Cardiac fibroblast (primary cell): ENCODE measurements around the gene ANKLE2.

Source experiments
- DNase-seq, 2 donors: peaks; one replicate each; pipeline versions ENCODE4 v3.0.0 to v3.0.0-alpha.2; 2010; ENCODE audit warnings: low read depth in 2 of 2
- H3K4me3 ChIP-seq, 2 donors: replicated peaks in 1 of 2; 1 replicate in 1 of 2; 2 replicates in 1 of 2; pipeline ENCODE4 v1.5.1; 2011; ENCODE audit warnings: low read depth in 2 of 2, low read length in 2 of 2, mild to moderate bottlenecking in 2 of 2, moderate library complexity in 1 of 2
- TF ChIP-seq, protein P1 (sequence below): IDR thresholded peaks from one replicate; pipeline ENCODE4 v1.5.1; 2011; ENCODE audit warnings: low read depth, mild to moderate bottlenecking, low read length, inconsistent platforms

Gene ANKLE2

DNA sequence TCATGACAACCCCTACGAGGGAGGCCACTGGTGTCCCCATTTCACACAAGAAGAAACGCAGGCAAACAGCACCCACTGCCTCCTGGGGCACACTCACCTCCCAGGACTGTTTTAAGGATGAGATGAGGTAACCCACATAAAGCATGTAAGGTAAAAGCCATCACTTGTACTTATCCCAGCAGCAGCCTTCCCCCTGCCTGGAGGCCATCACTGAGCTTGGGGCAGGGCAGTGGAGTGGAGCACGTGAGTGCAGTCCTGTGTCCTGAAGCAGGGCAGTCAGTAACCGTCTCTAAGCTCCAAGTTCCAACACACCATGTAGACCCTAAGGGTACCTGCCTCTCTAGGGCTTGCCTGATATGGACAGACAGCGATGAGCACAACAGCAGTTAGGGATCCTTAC is 76.2 kb downstream of the ANKLE2 start:
- H3K4me3 ChIP-seq, result no peak overlapping the region
- no peak for DNase-seq
- TF ChIP-seq, protein P1, sequence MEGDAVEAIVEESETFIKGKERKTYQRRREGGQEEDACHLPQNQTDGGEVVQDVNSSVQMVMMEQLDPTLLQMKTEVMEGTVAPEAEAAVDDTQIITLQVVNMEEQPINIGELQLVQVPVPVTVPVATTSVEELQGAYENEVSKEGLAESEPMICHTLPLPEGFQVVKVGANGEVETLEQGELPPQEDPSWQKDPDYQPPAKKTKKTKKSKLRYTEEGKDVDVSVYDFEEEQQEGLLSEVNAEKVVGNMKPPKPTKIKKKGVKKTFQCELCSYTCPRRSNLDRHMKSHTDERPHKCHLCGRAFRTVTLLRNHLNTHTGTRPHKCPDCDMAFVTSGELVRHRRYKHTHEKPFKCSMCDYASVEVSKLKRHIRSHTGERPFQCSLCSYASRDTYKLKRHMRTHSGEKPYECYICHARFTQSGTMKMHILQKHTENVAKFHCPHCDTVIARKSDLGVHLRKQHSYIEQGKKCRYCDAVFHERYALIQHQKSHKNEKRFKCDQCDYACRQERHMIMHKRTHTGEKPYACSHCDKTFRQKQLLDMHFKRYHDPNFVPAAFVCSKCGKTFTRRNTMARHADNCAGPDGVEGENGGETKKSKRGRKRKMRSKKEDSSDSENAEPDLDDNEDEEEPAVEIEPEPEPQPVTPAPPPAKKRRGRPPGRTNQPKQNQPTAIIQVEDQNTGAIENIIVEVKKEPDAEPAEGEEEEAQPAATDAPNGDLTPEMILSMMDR, result no peak

- no peak for DNase-seq
- H3K4me3 ChIP-seq, result no peak overlapping the region
- TF ChIP-seq, protein P1, result no peak
These were observed 84.1 kb downstream of the ANKLE2 start for GRCh38 chr12:132677492-132677891.

DNA sequence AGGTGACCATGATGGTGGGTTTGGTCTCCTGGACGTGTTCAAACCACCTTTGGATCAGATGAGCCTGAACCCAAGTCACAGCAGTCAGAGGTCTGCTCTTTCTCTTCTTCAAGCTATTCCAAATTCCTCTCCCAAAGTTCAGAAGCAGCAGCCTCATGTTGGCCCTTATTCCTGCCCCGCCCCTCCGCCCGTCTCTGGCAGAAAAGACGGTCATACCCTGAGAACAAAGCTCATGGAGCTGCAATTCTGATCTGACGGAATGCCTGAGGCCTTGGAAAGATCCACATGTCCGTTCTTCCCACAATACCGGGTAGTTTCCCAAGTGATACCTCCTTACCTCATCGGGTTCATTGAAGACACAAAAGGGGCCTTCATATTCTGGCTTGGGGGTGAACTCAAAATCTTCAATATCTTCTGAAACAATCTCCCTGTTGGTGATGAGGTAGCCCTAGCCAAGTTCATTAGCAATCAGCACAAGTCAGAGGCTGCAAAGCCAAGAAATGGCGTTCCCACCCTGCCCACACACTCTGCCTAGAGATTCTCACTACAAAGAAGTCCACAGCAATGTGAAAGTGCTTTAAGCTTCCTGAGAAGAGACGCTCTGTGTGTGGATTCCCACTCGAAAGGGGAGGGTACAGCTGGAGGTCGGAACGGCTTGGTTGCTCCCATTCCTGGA is 85.7 kb downstream of the ANKLE2 start:
- no peak overlapping the region for H3K4me3 ChIP-seq
- TF ChIP-seq, protein P1, result no peak
- DNase-seq, result no peak
